Hematopoietic multipotent progenitor cell (in vitro differentiated cells): ENCODE data around the gene ZNF320. TPM values are rescaled to one million over a fixed set of nuclear protein-coding genes. Genes with fewer than 3 reads are reported as not detected.
"Not testable (repeated sequence)": the region's sequence is repeated elsewhere in the genome, so short reads cannot be mapped to it uniquely, and the experiment has no call there.

Experiments used
- DNase-seq, 3 donors: peaks; one replicate each; pipeline ENCODE4 v3.0.0-alpha.2; 2011 to 2015; ENCODE audit warnings: low read depth in 2 of 3, low spot score in 2 of 3
- total RNA-seq: library from RNA; depleted of rRNA; stranded (reverse); fragments of >200 nt; gene quantifications from one replicate; pipeline ENCODE4 v1.2.3, GENCODE V29; 2012

Gene ZNF320
- 9.4 TPM for total RNA-seq

DNA sequence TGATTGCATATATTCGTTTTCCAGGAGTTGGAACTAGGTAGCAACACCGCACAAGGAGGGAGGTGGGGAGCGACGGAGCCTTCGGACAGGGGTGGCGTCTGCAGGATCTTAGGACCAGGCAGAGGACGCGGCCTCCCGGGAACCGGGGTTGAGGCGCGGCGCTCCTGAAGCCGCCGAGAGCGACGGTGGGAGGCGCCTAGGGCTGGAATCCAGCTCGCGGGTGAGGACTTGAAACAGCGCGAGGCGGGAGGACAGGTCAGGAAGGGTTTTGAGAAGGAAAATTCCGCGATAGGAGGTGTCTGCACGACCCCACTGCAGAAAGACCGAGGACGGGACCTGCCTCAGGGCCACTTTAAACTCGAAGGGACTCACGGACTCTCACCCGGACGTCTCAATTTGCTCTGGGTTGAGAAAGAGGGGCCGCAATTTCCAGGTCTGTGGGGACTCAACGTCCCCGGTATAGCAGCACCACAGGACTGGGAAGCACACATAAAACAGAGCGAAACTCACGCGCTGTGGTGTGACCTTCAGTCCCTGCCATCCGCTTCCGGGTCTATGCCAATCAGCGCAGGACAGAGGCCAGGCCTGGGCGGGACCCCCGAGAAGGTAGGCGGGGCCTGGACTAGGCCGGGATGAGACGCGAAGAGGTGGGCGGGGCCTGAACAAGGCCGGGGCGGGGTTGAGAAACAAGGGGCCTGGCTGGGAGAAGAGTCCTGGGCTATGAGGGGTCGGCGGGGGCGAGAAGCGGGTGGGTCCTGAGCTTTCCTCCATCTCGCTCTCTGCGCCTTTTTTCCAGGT is at the start of gene ZNF320:
Gene ZNF320, minus strand, starts transcription at position 498 of the 798 bp plus-strand sequence. CDS start 7,380 bp downstream, outside the sequence.
- DNase-seq = peak; percentile 66 to 98 (median 95)

DNA sequence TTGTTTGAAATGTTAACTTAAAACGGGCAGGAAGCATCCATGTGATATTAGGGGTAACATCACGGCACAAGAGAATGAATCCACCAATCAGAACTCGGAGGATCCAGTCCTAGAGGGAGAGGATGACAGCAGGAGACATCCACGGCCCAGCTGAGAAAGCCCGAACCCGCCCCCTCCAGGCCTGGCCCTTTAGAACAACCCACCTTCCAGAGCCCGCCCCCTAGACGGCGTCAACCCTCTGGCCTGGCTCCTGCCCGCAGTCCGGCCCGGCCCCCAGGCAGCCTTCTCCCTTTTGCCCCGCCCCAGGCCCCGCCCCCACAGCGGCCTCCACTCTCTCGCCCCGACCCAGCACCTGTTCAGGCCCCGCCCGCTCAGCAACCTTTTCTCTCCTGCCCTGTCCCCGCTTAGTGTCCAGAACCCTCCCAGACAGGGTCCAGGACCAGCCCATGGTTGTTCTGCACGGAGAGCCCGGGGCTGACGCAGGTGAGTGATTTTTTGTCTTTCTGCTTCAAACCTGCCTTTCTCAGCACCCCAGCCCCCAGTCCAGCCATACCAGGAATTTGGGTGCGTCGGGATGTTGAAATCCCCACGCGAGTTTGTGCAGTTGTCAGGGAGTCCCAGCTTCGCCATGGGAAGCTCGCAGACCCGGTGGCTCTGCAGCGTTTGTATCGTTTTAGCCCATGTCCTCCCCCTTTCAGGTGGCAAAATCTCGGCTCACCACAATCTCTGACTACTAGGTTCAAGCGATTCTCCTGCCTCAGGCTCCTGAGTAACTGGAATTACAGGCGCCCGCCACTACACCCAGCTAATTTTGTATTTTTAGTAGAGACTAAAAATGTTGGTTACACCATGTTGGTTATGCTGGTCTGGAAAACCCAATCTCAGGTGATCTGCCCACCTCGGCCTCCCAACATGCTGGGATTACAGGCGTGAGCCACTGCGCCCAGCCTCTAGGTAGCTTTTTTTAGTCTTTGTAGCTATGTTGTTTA is 49.2 kb upstream of the ZNF320 start:
- peak in 1 of 3 donors; percentile 70 for DNase-seq

DNA sequence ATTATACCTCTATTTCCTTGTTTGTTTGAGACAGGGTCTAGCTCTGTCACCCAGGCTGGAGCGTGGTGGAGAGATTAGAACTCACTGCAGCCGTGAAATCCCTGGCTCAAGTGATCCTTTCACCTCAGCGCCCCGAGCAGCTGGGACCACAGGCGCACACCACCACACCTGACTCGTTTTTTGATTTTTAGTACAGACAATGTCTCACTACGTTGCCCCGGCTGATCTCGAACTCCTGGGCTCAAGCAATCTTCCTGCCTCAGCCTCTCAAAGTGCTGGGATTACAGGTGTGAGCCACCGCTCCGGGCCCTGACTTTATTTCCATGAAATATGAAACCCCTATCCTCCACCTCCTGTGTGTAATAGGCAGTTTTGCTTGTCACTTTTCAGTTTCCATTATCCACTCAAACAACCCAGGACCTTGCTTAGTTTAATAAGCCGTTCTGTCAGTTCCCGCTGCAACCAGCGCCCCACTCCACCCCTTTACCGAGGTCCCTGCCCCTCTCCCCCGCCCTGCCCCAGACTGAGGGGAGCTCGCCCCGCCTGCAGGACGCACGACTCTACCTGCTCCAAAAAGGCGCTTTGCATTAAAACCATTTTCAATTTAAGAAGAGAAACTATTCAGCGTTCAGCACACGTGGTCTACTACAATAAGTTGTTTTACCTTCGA is 48.4 kb upstream of the ZNF320 start:
- DNase-seq = no peak

DNA sequence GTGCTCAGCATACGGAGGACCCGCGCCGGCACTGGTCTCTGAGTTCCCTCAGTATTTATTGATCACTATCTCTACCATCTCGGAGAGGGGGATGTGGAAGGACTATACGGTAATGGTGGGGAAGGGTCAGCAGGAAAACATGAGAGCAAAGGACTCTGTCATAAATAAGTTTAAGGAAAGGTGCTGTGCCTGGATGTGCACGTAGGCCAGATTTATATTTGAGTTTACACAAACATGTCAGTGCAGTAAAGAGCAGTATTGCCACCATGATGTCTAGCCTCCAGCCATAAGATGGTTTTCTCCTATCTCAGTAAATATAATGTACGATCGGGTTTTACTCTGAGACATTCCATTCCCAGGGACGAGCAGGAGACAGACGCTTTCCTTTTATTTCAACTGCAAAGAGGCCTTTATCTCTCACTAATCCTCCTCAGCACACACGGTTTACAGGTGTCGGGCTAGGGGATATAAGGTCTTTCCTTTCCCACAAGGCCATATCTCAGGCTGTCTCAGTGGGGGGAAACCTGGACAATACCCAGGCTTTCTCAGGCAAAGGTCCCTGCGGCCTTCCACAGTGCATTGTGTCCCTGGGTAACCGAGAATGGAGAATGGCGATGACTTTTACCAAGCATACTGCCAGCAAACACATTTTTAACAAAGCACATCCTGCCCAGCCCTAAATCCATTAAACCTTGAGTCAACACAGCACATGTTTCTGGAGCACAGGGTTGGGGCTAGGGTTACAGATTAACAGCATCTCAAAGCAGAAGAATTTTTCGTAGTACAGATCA is 47.5 kb upstream of the ZNF320 start:
- DNase-seq = not testable (repeated sequence)

DNA sequence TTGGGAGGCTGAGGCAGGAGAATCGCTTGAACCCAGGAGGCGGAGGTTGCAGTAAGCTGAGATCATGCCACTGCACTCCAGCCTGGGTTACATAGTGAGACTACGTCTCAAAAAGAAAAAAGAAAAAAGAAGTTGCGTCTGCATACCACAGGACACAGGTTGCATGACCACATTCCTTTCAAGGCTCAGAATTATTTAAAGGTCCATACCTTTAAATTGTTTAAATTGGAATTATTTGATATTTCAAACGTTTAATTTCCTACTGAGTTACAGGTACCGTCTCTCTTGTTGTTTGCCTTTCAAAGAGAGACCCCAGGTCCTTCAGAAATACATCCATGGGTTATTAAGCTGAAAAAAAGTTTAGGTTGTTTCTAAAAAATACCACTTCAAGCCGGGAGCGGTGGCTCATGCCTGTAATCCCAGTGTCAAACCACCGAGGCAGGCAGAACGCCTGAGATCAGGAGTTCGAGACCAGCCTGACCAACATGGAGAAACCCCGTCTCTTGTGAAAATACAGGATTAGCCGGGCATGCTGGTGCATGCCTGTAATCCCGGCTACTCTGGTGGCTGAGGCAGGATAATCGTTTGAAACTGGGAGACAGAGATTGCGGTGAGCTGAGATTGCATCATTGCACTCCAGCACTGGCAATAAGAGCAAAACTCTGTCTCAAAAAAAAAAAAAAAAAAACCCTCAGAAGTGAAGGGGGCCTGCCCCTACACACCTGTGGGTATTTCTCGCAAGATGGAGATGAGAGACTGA is 46.6 kb upstream of the ZNF320 start:
- no peak for DNase-seq

DNA sequence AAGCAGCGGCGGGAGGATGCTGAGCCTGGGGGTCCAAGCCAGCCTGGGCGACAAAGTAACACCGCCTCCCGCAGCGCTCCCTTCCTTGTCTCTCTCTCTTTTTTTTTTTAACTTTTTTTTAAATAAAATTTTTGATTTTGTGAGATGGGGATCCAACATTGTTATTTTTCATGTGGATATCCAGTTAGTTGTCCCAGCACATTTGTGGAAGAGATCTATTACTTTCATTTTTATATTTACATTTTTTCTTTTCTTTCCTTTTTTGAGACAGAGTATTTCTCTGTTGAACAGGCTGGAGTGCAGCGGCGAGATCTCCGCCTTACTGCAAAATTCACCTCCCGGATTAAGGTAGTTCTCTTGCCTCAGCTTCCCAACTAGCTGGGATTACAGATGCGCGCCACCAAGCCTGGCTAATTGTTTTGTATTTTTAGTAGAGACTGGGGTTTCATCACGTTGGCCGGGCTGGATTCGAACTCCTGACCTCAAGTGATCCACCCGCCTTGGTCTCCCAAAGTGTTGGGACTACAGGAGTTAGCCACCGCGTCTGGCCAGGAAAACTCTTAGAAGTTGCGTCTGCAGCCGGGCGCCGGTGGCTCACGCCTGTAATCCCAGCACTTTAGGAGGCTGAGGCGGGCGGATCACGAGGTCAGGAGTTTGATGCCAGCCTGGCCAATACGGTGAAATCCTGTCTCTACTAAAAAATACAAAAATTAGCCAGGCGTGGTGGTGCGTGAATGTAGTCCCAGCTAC is 45.9 kb upstream of the ZNF320 start:
- DNase-seq = no peak

DNA sequence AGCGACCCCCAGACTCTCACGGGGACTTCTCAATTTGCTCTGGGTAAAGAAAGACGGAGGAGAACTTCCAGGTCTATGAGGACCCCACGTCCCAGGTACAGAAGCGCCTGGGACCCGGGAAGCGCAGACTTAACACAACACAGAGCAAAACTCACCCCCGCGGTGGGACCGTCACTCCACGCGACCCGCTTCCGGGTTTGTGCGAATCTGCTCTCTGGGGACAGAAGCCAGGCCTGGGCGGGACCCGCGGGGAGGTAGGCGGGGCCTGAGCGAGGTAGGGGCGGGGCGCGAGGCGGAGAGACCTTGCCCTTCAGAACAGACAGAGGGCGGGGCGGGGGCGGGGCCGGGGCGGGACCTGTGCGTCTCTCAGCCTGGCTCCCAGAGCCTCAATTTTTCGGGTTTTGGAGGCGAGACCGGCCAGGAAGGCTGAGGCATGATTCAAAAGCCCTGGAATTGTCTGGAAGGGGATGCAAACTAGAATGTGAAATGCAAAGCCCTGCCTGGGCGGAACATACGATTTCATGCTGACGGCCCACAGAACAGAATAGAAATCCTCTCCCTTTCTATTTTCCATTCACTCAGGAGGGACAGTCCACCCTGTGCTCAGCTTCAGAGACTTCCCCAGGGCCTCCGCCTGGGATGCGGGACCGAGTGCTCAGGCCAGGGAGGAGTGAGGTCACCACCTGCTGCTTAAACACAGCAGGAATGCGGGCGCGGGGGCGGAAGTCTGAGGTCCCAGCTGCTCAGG is 45.1 kb upstream of the ZNF320 start:
- peak; percentile 64 to 96 (median 89) for DNase-seq

DNA sequence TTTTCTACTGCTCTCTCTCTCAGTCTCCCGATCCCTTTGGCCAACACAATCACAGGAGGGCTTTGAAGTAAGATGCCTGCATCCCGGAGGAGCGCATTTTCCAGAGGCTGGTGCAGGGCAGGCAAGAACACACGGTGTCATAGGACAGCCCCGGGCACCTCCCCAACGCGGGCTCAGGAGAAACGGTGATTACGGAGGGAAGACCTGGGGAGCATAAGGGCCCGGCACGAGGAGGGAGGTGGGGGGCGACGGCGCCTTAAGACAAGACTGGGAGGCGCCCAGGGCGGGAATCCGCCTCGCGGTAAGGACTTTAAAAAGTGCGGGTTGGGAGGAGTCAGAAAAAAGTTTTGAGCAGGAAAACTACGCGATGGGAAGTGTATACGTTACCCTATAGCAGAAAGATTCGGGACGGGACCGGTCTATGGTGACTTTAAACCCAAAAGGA is 44.5 kb upstream of the ZNF320 start:
- DNase-seq = peak in 1 of 3 donors; percentile 20

DNA sequence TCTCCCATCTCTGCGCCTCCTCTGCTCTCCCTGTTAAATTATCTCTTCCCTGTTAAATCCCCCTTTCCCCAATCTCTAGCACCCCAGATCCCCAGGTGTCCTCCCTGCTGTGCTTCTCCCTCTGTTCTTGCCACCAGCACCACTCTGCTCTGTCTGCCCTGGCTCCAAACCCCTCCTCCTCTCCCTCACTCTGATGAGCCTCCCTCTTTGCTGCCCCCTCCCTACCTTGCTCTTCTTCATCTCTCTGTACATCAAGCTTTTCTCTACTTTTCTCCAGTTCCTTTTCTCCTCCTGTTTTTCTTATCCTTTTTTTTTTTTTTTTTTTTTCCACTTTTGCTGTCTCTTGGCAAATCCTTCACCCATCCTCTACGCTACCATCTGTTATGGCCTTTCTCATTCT is 44.1 kb upstream of the ZNF320 start:
- not testable (repeated sequence) for DNase-seq

DNA sequence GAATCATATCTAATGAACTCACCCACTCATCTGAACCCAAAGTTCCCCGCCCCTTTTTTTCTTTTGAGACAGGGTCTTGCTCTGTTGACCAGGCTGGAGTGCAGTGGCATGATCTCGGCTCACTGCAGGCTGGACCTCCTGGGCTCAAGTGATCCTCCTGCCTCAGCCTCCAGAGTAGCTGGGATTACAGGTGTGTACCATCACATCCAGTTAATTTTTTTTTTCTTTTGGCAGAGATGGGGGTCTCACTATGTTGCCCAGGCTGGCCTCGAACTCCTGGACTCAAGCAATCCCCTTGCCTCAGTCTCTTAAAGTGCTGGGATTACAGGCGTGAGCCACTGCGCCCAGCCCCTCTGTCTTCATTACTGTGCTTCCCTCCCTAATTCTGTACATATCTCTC is 43.5 kb upstream of the ZNF320 start:
- not testable (repeated sequence) for DNase-seq

DNA sequence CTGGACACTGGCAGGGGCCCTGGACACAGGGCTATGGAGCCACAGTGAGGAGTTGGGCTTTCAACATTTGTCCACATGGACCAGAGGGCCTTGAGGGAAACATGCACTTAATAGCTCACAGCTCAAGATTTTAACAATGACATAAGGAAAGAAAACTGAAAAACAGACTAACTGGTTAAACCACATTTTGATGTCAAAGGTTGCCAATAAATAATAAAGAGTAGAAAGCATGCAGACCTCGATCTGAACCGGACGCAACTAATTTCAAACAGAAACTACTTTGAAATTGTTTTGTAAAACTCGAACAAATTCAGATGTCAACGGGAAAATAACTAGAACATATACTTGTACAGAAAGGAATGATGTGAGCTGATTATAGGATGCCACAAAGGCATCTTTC is 41.3 kb upstream of the ZNF320 start:
- DNase-seq = peak in 1 of 3 donors; percentile 59

DNA sequence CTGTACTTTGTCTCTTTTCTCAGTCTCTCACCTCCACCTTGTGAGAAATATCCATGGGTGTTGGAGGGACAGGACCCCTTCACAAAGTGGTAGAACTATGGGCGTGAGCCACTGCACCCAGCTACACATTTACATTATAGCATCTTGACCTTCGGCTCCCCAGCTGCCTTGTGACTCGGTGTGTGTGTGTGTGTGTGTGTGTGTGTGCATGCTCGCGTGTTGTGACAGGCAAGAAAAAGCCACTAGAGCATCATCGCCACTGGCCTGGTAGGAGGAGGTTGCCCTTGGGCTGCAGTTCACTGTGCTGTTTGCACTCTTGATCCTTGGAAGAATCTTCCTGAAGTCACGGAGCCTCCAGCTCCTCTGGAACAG is 39.5 kb upstream of the ZNF320 start:
- no peak for DNase-seq

DNA sequence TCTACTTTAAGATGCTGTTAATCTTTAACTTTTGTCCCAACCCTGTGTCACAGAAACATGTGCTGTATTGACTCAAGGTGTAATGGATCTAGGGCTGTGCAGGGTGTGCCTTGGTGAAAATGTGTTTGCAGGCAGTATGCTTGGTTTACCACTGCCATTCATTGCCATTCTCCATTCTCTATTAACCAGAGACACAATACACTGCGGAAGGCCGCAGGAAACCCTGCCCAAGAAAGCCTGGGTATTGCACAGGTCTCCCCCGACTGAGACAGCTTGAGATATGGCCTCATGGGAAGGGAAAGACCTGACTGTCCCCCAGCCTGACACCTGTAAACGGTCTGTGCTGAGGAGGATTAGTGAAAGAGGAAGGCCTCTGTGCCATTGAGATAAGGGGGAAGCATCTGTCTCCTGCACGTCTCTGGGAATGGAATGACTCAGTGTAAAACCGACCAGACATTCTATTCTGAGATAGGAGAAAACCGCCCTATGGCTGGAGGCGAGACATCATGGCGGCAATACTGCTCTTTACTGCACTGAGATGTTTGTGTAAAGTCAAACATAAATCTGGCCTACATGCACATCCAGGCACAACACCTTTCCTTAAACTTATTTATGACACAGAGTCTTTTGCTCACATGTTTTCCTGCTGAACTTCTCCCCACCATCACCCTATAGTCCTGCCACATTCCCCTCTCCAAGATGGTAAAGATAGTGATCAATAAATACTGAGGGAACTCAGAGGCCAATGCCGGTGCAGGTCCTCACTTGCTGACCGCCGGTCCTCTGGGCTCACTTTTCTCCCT is 38.9 kb upstream of the ZNF320 start:
- DNase-seq = peak in 2 of 3 donors; percentile 94 to 97

DNA sequence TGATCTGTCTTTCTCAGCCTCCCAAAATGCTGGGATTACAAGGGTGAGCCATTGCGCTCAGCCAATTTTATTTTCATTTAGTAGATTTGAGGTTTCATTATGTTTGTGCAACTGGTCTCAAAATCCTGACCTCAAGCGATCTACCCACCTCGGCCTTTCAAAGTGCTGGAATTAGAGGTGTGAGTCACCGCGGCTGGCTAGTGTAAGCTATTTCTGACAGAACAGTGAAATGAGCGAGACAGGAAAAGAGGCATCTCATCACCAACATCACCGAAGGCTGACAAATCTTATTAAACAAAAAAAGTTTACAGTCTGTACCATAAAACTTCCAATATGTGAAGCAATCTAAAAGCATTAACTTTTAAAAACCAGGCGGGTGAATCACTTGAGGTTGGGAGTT is 38.0 kb upstream of the ZNF320 start:
- DNase-seq = peak in 1 of 3 donors; percentile 40

DNA sequence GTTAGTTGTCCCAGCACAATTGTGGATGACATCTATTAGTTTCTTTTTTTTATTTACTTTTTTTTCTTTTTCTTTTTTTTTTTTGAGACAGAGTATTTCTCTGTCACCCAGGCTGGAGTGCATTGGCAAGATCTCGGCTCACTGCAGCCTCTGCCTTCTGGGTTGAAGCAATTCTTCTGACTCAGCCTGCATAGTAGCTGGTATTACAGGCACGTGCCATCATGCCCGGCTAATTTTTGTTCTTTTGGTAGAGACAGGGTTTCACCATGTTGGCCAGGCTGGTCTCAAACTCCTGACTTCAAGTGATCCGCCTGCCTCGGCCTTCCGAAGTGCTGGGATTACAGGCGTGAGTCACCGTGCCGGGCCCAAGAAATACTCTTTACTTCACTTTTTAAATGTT is 27.2 kb upstream of the ZNF320 start:
- DNase-seq = not testable (repeated sequence)

DNA sequence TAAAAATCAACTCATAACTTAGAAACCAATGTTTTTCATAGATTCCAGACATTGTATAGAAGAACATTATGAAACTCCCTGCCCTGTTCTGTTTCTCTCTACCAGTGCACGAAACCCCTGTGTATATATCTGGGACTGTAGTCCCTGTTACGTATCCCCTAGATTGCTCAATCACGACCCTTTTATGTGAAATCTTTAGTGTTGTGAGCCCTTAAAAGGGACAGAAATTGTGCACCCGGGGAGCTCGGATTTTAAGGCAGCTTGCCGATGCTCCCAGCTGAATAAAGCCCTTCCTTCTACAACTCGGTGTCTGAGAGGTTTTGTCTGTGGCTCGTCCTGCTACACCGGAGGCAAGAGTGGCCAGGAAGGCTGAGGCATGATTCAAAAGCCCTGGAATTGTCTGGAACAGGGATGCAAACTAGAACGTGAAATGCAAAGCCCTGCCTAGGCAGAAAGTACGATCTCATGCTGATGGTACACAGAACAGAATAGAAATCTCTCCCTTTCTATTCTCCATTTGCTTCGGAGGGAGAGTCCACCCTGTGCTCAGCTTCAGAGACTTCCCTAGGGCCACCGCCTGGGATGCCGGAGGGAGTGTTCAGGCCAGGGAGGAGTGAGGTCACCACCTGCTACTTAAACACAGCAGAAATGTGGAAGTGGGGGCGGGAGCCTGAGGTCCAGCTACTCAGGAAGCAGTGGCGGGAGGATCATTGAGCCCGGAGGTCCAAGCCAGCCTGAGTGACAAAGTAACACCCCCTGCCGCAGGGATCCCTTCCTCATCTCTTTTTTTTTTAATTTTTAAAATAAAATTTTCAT is 26.6 kb upstream of the ZNF320 start:
- no peak for DNase-seq
